IPS-20b (cell line): ENCODE results near the gene NUDT2.

ENCODE experiments used
- H3K27ac ChIP-seq: one replicate; pipeline ENCODE4 v1.5.1; 2013; ENCODE audit warnings: low read length
- H3K27me3 ChIP-seq: 2 replicates; pipeline ENCODE4 v1.6.1; 2013; ENCODE audit warnings: mild to moderate bottlenecking, low read length, inconsistent platforms; ENCODE audit not compliant: insufficient read depth
- H3K36me3 ChIP-seq: 2 replicates; pipeline ENCODE4 v1.6.1; 2013; ENCODE audit warnings: low read depth, mild to moderate bottlenecking, inconsistent platforms, low read length, moderate library complexity; ENCODE audit not compliant: insufficient read depth
- H3K4me1 ChIP-seq: 2 replicates; pipeline ENCODE4 v1.6.1; 2013; ENCODE audit warnings: mild to moderate bottlenecking, control low read depth, inconsistent platforms, low read length, moderate library complexity; ENCODE audit not compliant: insufficient read depth
- H3K4me3 ChIP-seq: 2 replicates; pipeline ENCODE4 v1.5.1; 2013; ENCODE audit warnings: mild to moderate bottlenecking, low read length, inconsistent platforms
- H3K9ac ChIP-seq: 2 replicates; pipeline ENCODE4 v1.6.1; 2013; ENCODE audit warnings: low read depth, mild to moderate bottlenecking, inconsistent platforms, low read length, moderate library complexity
- H3K9me3 ChIP-seq: 2 replicates; pipeline ENCODE4 v1.6.1; 2013; ENCODE audit warnings: mild to moderate bottlenecking, low read depth, low read length, inconsistent platforms; ENCODE audit not compliant: insufficient read depth

Gene NUDT2

GRCh38 chr9:34380511-34381315 is 51.3 kb downstream of the NUDT2 start:
- Histone ChIP-seq H3K36me3 (no peaks in the 10 kb centered on the region), H3K27me3 (peaks cover 78% of the 10 kb centered on the region), H3K4me1 (peaks cover 6% of the 10 kb centered on the region), H3K9ac (peak overlapping the region; percentile 14; the same call in 1 of the 2 replicates), H3K27ac (no peak overlapping the region), H3K9me3 (no peaks in the 10 kb centered on the region), H3K4me3 (peak overlapping the region; percentile 82)

DNA sequence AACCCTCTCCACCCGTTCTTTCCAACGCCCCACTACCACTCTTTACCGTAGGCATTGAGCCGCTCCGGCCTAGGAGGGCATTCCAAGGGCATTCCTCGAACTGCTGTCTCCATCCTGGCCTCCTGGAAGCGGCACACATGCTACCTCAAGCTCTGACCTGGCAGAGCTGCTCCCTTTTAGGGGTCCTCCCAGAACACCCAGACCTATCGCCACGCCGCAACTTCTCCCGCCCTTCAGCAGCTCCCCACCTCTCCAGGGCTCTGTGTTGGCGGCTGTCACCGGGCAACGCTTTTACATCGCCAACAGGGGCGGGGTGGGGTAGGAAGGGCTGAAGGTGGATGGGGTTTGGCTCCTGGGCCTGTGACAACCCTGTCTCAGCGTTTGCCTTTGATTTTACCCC is 52.0 kb downstream of the NUDT2 start:
- peaks cover 3% of the 10 kb centered on the region; the same call in 1 of the 2 replicates for H3K4me1 ChIP-seq
- H3K27ac ChIP-seq, result no peak overlapping the region
- H3K4me3 ChIP-seq, result peak overlapping the region; percentile 82
- H3K36me3 ChIP-seq, result no peaks in the 10 kb centered on the region
- H3K9me3 ChIP-seq, result no peaks in the 10 kb centered on the region
- peaks cover 71% of the 10 kb centered on the region for H3K27me3 ChIP-seq
- H3K9ac ChIP-seq, result no peak overlapping the region

DNA sequence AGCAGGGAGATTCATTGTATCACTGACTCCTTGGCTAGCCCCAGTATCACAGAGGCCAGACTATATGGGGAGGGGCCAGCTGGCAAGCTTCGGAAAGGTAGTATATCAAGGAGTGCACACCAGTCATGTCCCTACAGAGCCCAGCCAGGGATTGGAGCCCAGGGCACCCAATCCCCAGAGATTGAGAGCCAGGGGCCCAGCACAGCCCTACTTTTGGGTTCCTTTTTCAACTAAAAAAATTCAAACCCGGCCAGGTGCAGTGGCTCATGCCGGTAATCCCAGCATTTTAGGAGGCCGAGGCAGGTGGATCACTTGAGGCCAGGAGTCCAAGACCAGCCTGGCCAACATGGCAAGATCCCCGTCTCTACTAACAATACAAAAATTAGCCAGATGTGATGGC is 52.7 kb downstream of the NUDT2 start:
- no peak overlapping the region for H3K4me3 ChIP-seq
- H3K4me1 ChIP-seq, result peaks cover 3% of the 10 kb centered on the region; the same call in 1 of the 2 replicates
- H3K27ac ChIP-seq, result no peak overlapping the region
- no peaks in the 10 kb centered on the region for H3K9me3 ChIP-seq
- peaks cover 70% of the 10 kb centered on the region for H3K27me3 ChIP-seq
- H3K9ac ChIP-seq, result no peak overlapping the region
- H3K36me3 ChIP-seq, result no peaks in the 10 kb centered on the region

GRCh38 chr9:34382879-34383278 is 53.5 kb downstream of the NUDT2 start:
- H3K36me3 ChIP-seq, result no peaks in the 10 kb centered on the region
- no peak overlapping the region for H3K9ac ChIP-seq
- H3K4me3 ChIP-seq, result no peak overlapping the region
- no peak overlapping the region for H3K27ac ChIP-seq
- H3K27me3 ChIP-seq, result peaks cover 69% of the 10 kb centered on the region
- no peaks in the 10 kb centered on the region for H3K9me3 ChIP-seq
- peaks cover 3% of the 10 kb centered on the region; the same call in 1 of the 2 replicates for H3K4me1 ChIP-seq

- Histone ChIP-seq H3K27me3 (peaks cover 59% of the 10 kb centered on the region), H3K9ac (no peak overlapping the region), H3K36me3 (no peaks in the 10 kb centered on the region), H3K9me3 (no peaks in the 10 kb centered on the region), H3K27ac (no peak overlapping the region), H3K4me1 (peaks cover 3% of the 10 kb centered on the region; the same call in 1 of the 2 replicates), H3K4me3 (no peak overlapping the region)
These were observed 54.5 kb downstream of the NUDT2 start for GRCh38 chr9:34383904-34384303.

DNA sequence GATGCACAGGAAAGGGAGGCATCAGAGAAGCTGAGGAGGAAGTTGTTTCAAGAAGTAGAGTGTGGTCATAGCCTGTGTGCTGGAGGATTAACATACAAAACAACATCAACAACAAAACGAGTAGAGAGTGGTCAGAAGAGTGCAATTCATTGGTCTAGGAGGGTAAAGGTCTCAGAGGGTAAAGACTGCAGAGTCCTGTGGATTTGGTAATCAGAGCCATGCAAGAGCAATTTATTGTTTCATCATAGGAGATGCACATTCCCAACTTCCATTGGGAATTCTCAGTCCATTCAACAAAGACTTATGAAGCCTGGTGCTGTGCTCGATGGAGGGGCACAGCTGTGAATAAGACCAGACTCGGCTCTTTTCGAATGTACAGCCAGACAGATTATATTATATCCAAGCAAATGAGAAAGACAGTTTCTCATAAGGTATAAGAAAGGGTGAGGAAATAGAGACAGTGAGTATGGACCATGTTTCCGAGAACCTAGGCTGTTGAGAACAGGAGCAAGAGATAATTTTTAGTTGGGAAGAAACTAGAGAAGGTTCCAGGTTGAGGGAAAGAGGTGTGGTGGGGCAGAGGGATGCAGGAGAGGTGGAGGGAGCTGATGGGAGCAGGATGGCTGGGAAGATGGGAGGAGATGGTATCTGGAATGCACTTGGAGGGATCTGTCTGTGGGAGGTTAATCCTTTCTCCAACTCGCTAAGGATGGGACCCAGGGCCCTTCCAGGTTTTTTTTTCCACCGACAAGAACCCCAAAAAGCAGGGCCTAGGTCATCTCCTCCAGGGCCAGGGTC is 55.2 kb downstream of the NUDT2 start:
- Histone ChIP-seq H3K9ac (no peak overlapping the region), H3K9me3 (no peaks in the 10 kb centered on the region), H3K27ac (no peak overlapping the region), H3K27me3 (peaks cover 52% of the 10 kb centered on the region), H3K4me3 (no peak overlapping the region), H3K4me1 (peaks cover 3% of the 10 kb centered on the region; the same call in 1 of the 2 replicates), H3K36me3 (no peaks in the 10 kb centered on the region)

- Histone ChIP-seq H3K27ac (no peak overlapping the region), H3K27me3 (peaks cover 41% of the 10 kb centered on the region), H3K4me3 (no peak overlapping the region), H3K9me3 (no peaks in the 10 kb centered on the region), H3K9ac (no peak overlapping the region), H3K4me1 (no peaks in the 10 kb centered on the region), H3K36me3 (no peaks in the 10 kb centered on the region)
These were observed 56.3 kb downstream of the NUDT2 start for GRCh38 chr9:34385561-34386230.

DNA sequence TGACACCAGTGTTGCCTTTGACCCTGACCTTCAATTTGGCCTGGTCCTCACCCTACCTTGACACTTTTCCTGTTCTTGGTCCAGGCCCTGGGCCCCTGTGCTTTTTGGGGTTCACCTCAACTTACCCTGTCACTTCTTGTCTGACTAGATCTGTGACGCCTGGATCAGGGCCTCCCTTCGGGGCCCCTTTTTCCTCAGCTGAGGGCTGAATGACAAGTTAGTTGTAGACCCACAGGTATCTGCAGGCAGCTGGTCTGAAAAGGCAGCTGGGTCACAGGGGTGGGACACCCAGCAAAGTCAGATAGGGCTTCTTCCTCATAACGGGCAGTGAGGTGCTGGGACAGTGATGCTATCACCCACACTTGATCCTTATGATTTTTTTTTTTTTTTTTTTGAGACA is 57.3 kb downstream of the NUDT2 start:
- Histone ChIP-seq H3K9me3 (no peaks in the 10 kb centered on the region), H3K27me3 (peaks cover 37% of the 10 kb centered on the region), H3K4me3 (no peak overlapping the region), H3K27ac (no peak overlapping the region), H3K4me1 (no peaks in the 10 kb centered on the region), H3K36me3 (no peaks in the 10 kb centered on the region), H3K9ac (no peak overlapping the region)

- Histone ChIP-seq H3K36me3 (no peaks in the 10 kb centered on the region), H3K27ac (no peak overlapping the region), H3K9ac (no peak overlapping the region), H3K4me3 (no peak overlapping the region), H3K4me1 (no peaks in the 10 kb centered on the region), H3K27me3 (peaks cover 31% of the 10 kb centered on the region), H3K9me3 (no peaks in the 10 kb centered on the region)
These were observed 57.9 kb downstream of the NUDT2 start for GRCh38 chr9:34387239-34387638.

- Histone ChIP-seq H3K9me3 (no peaks in the 10 kb centered on the region), H3K4me3 (no peak overlapping the region), H3K4me1 (no peaks in the 10 kb centered on the region), H3K27me3 (peaks cover 9% of the 10 kb centered on the region; the same call in 1 of the 2 replicates), H3K36me3 (no peaks in the 10 kb centered on the region), H3K27ac (no peak overlapping the region), H3K9ac (no peak overlapping the region)
These were observed 63.1 kb downstream of the NUDT2 start for GRCh38 chr9:34392511-34392910.
